NCI-H1092 treated with DMSO at 0.1 percent for 48 hours (cell line): ENCODE data around the gene SLC26A4.

ENCODE experiments used
- DNase-seq: peaks from one replicate; lab custom pipeline; 2025; lab: John Stamatoyannopoulos, UW

SLC26A4 gene

GRCh38 chr7:107746006-107746405 lies 85.4 kb downstream of the SLC26A4 start:
- DNase-seq, result no peak

- DNase-seq, result no peak
Observed at GRCh38 chr7:107751113-107751512, 90.5 kb downstream of the SLC26A4 start.

- DNase-seq, result no peak
Observed at GRCh38 chr7:107754642-107755041, 94.0 kb downstream of the SLC26A4 start.

DNA sequence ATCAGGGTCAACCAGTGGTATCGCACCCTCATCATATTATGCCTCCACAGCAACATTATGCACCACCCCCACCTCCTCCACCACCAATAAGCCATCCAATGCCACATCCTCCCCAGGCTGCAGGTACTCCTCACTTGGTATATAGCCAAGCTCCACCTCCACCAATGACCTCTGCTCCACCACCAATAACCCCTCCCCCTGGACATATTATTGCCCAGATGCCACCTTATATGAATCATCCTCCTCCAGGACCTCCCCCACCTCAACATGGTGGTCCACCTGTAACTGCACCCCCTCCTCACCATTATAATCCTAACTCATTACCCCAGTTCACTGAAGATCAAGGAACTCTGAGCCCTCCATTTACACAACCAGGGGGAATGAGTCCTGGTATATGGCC lies 98.0 kb downstream of the SLC26A4 start:
- DNase-seq, result no peak

DNA sequence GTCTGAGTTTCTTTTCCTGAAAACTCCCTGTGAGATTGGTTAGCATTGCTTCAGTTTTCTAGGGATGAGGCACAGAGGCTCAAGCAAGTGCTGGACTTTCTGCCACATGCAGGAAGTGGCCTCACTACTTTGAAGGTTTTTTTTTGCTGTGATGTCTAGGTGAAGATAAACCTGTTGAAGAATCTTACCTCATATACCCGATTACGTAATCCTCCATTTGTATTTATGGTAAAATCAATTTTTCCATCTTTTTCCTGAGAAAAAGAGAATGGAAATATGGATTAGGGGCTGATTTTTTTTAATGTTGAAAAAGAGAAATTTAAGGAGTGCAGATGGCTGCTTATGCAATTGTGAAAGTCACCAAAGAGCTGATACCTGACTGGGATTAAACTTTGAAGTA lies 106.8 kb downstream of the SLC26A4 start:
- no peak for DNase-seq
